Renal pelvis (tissue), 4 donors: ENCODE data around the gene FN3KRP. TPM values are rescaled to one million over a fixed set of nuclear protein-coding genes. Genes with fewer than 3 reads are reported as not detected.
"Not testable (repeated sequence)": the region's sequence is repeated elsewhere in the genome, so short reads cannot be mapped to it uniquely, and the experiment has no call there.

ENCODE experiments used
- DNase-seq: peaks from one replicate; pipeline ENCODE4 v3.0.0-alpha.2; 2013
- polyA plus RNA-seq, 3 donors: library from polyadenylated mRNA; unstranded; fragments of 120-200 nt; gene quantifications; one replicate each; pipeline ENCODE4 v1.2.1, GENCODE V29; 2013; ENCODE audit not compliant: insufficient read length in 3 of 3

FN3KRP gene
- polyA plus RNA-seq, 3 donors: 48.1 to 52.8 (median 51.8) TPM

GRCh38 chr17:82772026-82772425, 55.5 kb downstream of the FN3KRP start:
- DNase-seq: no peak

- not testable (repeated sequence) for DNase-seq
Measured at GRCh38 chr17:82774456-82774855, 58.0 kb downstream of the FN3KRP start.

GRCh38 chr17:82775001-82775823, 58.7 kb downstream of the FN3KRP start:
- no peak for DNase-seq

DNA sequence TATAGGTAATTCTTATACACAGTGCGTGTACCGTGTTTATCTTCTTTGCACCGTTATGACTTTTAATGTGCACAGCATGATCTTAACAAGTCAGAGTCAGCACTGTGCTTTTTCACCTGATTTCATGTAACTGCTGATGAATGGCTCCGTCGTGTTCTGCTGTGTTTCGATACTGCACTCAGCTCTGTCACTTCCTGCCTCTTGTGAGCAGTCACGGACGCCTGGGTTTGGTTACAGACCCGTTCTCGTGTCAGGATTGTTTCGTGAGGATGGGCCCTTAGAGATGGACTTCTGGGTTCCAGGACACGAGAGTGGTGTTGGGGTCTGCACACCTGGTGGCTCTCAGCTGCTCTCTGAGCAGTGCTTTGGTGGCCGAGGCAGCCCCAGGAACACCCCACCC, 59.9 kb downstream of the FN3KRP start:
- DNase-seq: no peak

Other genes starting within 250 kb of the FN3KRP start
- 10 to 100 TPM; 40.1 to 50.6 (median 44.8) TPM for gene FOXK2, start 197.0 kb upstream of the FN3KRP start, polyA plus RNA-seq
- 10 to 100 TPM; 93.5 to 98.7 (median 95.2) TPM for gene WDR45B, start 68.3 kb upstream of the FN3KRP start, polyA plus RNA-seq
- gene RAB40B, start 18.0 kb upstream of the FN3KRP start, polyA plus RNA-seq: 10 to 100 TPM; 19.6 to 23.8 (median 20.8) TPM
- 10 to 100 TPM; 35.1 to 36.7 (median 35.3) TPM for gene FN3K, start 18.9 kb downstream of the FN3KRP start, polyA plus RNA-seq
- gene TBCD, start 35.4 kb downstream of the FN3KRP start, polyA plus RNA-seq: 10 to 100 TPM; 68.4 to 88.6 (median 83.1) TPM
- 1 to 10 TPM; 1.8 to 2.7 (median 1.9) TPM for gene ZNF750, start 123.3 kb downstream of the FN3KRP start, polyA plus RNA-seq